Endothelial cell of umbilical vein (primary cell): ENCODE results near the gene OR2B6.

ENCODE experiments used
- CTCF ChIP-seq, 2 donors: IDR thresholded peaks; 1 replicate in 1 of 2; 2 replicates in 1 of 2; pipeline ENCODE4 v1.5.1; 2011; ENCODE audit warnings: low read length in 2 of 2, mild to moderate bottlenecking in 2 of 2, moderate library complexity in 2 of 2, control low read depth in 1 of 2, inconsistent platforms in 1 of 2, low read depth in 1 of 2; ENCODE audit not compliant: insufficient read depth in 1 of 2; ENCODE audit errors: extremely low read depth in 1 of 2
- EZH2 ChIP-seq: IDR thresholded peaks from 2 replicates; pipeline ENCODE4 v1.6.1; 2012; ENCODE audit warnings: borderline replicate concordance, low read depth, mild to moderate bottlenecking, moderate library complexity, low read length, inconsistent platforms; ENCODE audit not compliant: severe bottlenecking

DNA sequence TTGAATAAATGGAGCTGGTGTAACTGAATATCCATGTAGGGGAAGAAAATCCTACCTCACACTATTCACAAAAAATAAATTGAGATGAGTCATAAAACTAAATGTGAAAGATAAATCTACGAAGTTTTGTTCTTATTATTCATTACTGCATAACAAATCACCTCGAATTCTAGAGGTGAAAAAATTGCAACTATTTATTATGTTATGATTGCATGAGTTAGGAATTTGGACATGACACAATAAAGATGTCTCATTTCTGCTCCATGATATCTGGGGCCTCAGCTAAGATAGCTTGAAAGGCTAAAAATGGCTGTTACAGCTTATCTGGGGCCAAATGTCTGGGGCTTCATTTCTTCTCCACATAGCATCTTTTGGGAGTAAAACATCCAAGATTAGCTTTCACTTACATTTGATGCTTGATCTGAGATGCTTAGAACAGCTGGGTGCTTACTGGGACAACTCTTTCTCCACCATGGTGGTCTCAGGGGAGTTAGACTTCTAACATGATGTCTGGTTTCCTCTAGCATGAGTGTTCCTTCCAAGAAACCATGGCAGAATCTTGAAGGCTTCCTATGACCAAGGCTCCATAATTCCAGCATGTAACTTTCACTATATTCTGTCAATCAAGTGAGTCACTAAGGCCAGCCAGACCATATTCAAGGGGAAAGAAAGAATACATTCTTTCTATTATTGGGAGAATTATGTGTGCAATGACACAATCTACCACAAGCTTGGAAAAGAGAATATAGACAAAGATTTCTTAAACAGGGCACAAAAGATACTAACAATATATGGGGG lies 30.1 kb downstream of the OR2B6 start:
- TF ChIP-seq CTCF (IDR thresholded peaks at IDR 0.05; ENCODE audit: extremely low read depth in 1 of 2, insufficient read depth in 1 of 2, low read depth in 1 of 2, low read length in 2 of 2): no peak
- TF ChIP-seq EZH2: no peak
